GM12891 (cell line): Measurements from ENCODE around the gene C12orf54.
"Not testable (repeated sequence)": the region's sequence is repeated elsewhere in the genome, so short reads cannot be mapped to it uniquely, and the experiment has no call there.

ENCODE experiments used
- PAX5 ChIP-seq: IDR thresholded peaks from 2 replicates; pipeline ENCODE4 v1.6.1; 2011; ENCODE audit warnings: low read length, moderate library complexity, mild to moderate bottlenecking; ENCODE audit not compliant: insufficient read depth, severe bottlenecking
- POLR2A ChIP-seq: IDR thresholded peaks from 2 replicates; pipeline ENCODE4 v1.6.1; 2011; ENCODE audit warnings: low read depth, low read length, control low read depth
- POLR2AphosphoS5 ChIP-seq: IDR thresholded peaks from 2 replicates; pipeline ENCODE4 v1.6.1; 2011; ENCODE audit warnings: low read depth, low read length, control low read depth
- SPI1 ChIP-seq: IDR thresholded peaks from 2 replicates; pipeline ENCODE4 v1.6.1; 2011; ENCODE audit warnings: low read depth, low read length, control low read depth
- TAF1 ChIP-seq: IDR thresholded peaks from 2 replicates; pipeline ENCODE4 v1.6.1; 2011; ENCODE audit warnings: low read depth, low read length, control low read depth

DNA sequence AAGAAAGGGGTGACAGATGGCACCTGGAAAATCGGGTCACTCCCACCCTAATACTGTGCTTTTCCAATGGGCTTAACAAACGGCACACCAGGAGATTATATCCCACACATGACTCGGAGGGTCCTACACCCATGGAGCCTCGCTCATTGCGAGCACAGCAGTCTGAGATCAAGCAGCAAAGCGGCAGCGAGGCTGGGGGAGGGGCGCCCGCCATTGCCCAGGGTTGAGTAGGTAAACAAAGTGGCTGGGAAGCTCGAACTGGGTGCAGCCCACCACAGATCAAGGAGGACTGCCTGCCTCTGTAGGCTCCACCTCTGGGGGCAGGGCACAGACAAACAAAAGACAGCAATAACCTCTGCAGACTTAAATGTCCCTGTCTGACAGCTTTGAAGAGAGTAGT lies 48.3 kb upstream of the C12orf54 start:
- not testable (repeated sequence) for TF ChIP-seq TAF1, POLR2A, POLR2AphosphoS5, SPI1, PAX5
